Mesodermal cell (in vitro differentiated cells): ENCODE measurements around the gene ADAMTS7.
A peak's percentile ranks its signal among the peaks of the same experiment; 100 is the strongest.
"Not testable (repeated sequence)": the region's sequence is repeated elsewhere in the genome, so short reads cannot be mapped to it uniquely, and the experiment has no call there.

Experiments
- H3K27ac ChIP-seq: 2 replicates; pipeline ENCODE4 v1.7.0; 2013; ENCODE audit warnings: mild to moderate bottlenecking, low read depth, low read length, moderate library complexity; ENCODE audit not compliant: severe bottlenecking
- H3K36me3 ChIP-seq: 2 replicates; pipeline ENCODE4 v1.7.1; 2013; ENCODE audit warnings: mild to moderate bottlenecking, low read length, moderate library complexity; ENCODE audit not compliant: control insufficient read depth, insufficient read depth
- H3K4me1 ChIP-seq: one replicate; pipeline ENCODE4 v1.7.1; 2013; ENCODE audit warnings: mild to moderate bottlenecking, low read length; ENCODE audit not compliant: insufficient read depth, control insufficient read depth, poor library complexity, severe bottlenecking
- H3K4me3 ChIP-seq: 2 replicates; pipeline ENCODE4 v1.7.0; 2013; ENCODE audit warnings: low read length, control low read depth, mild to moderate bottlenecking; ENCODE audit not compliant: insufficient read depth, poor library complexity, severe bottlenecking; ENCODE audit errors: extremely low read depth
- H3K9me3 ChIP-seq: 2 replicates; pipeline ENCODE4 v1.7.1; 2013; ENCODE audit warnings: mild to moderate bottlenecking, low read length, moderate library complexity; ENCODE audit not compliant: control insufficient read depth
- WGBS, 2 experiments: methylation state at CpG; one replicate each; pipeline ENCODE4 v1.1.5; 2013; ENCODE audit warnings: missing lambda C conversion rate in 2 of 2; ENCODE audit not compliant: insufficient coverage in 2 of 2; 5-methylcytosine and 5-hydroxymethylcytosine counted together

ADAMTS7 gene

GRCh38 chr15:78737187-78737820 is 74.0 kb downstream of the ADAMTS7 start:
- 100% methylated on average over 1 of the region's 9 CpGs; no CpG with 5 or more reads in 1 of the 2 experiments for WGBS, 2 experiments
- no peaks in the 10 kb centered on the region for H3K4me1 ChIP-seq
- no peaks in the 10 kb centered on the region for H3K9me3 ChIP-seq
- no peaks in the 10 kb centered on the region for H3K36me3 ChIP-seq
- no peak overlapping the region for H3K4me3 ChIP-seq
- no peak overlapping the region for H3K27ac ChIP-seq

GRCh38 chr15:78736286-78736685 is 75.0 kb downstream of the ADAMTS7 start:
- no CpG with 5 or more reads among the region's 4 CpGs for WGBS, 2 experiments
- H3K27ac ChIP-seq, H3K36me3 ChIP-seq, H3K9me3 ChIP-seq, H3K4me1 ChIP-seq, H3K4me3 ChIP-seq: not testable (repeated sequence)

GRCh38 chr15:78734451-78735064 is 76.7 kb downstream of the ADAMTS7 start:
- Histone ChIP-seq H3K27ac (no peak overlapping the region), H3K4me3 (no peak overlapping the region), H3K9me3 (no peaks in the 10 kb centered on the region), H3K36me3 (no peaks in the 10 kb centered on the region), H3K4me1 (no peaks in the 10 kb centered on the region)
- WGBS, 2 experiments = 82 to 88% methylated on average over 4 to 5 of the region's 8 CpGs

- no peak overlapping the region for H3K27ac ChIP-seq
- H3K36me3 ChIP-seq = no peaks in the 10 kb centered on the region
- no peak overlapping the region for H3K4me3 ChIP-seq
- WGBS, 2 experiments = 86 to 100% methylated on average over 1 of the region's 2 CpGs
- peaks cover 7% of the 10 kb centered on the region for H3K4me1 ChIP-seq
- no peaks in the 10 kb centered on the region for H3K9me3 ChIP-seq
Observed at GRCh38 chr15:78732634-78733033, 78.6 kb downstream of the ADAMTS7 start.

- no peaks in the 10 kb centered on the region for H3K36me3 ChIP-seq
- H3K9me3 ChIP-seq = no peaks in the 10 kb centered on the region
- H3K27ac ChIP-seq = no peak overlapping the region
- 86 to 98% methylated on average over 3 to 5 of the region's 6 CpGs for WGBS, 2 experiments
- peaks cover 13% of the 10 kb centered on the region for H3K4me1 ChIP-seq
- H3K4me3 ChIP-seq = no peak overlapping the region
Observed at GRCh38 chr15:78730955-78731354, 80.3 kb downstream of the ADAMTS7 start.

GRCh38 chr15:78728427-78728826 is 82.8 kb downstream of the ADAMTS7 start:
- H3K4me3 ChIP-seq, H3K36me3 ChIP-seq, H3K9me3 ChIP-seq: not testable (repeated sequence)
- Histone ChIP-seq H3K4me1 (peaks cover 13% of the 10 kb centered on the region), H3K27ac (peak overlapping the region; percentile 79)
- WGBS, 2 experiments = no CpG with 5 or more reads among the region's 1 CpG

GRCh38 chr15:78727561-78727960 is 83.7 kb downstream of the ADAMTS7 start:
- Histone ChIP-seq H3K27ac (peak overlapping the region; percentile 79), H3K4me3 (no peak overlapping the region), H3K36me3 (no peaks in the 10 kb centered on the region), H3K9me3 (no peaks in the 10 kb centered on the region), H3K4me1 (peaks cover 13% of the 10 kb centered on the region)
- WGBS, 2 experiments = 7 to 80% methylated on average over 1 to 2 of the region's 5 CpGs

GRCh38 chr15:78726870-78727551 is 84.3 kb downstream of the ADAMTS7 start:
- peak overlapping the region; percentile 79 for H3K27ac ChIP-seq
- 78 to 84% methylated on average over 7 to 12 of the region's 14 CpGs for WGBS, 2 experiments

GRCh38 chr15:78719819-78720450 is 91.3 kb downstream of the ADAMTS7 start:
- not testable (repeated sequence) for H3K4me3 ChIP-seq, H3K9me3 ChIP-seq, H3K36me3 ChIP-seq, H3K27ac ChIP-seq, H3K4me1 ChIP-seq
- WGBS, 2 experiments = 61 to 75% methylated on average over 12 to 14 of the region's 21 CpGs

More at GRCh38 chr15:78726870-78727551, 84.3 kb downstream of the ADAMTS7 start:
- no peak overlapping the region for H3K4me3 ChIP-seq
- H3K36me3 ChIP-seq = no peaks in the 10 kb centered on the region
- no peaks in the 10 kb centered on the region for H3K9me3 ChIP-seq
- peaks cover 13% of the 10 kb centered on the region for H3K4me1 ChIP-seq

- no CpG with 5 or more reads among the region's 2 CpGs for WGBS, 2 experiments
- no peak overlapping the region for H3K27ac ChIP-seq
- H3K4me1 ChIP-seq = no peaks in the 10 kb centered on the region
- H3K9me3 ChIP-seq = peaks cover under 1% of the 10 kb centered on the region
- H3K4me3 ChIP-seq = no peak overlapping the region
- H3K36me3 ChIP-seq = no peaks in the 10 kb centered on the region
Observed at GRCh38 chr15:78718837-78719236, 92.4 kb downstream of the ADAMTS7 start.
